ENCODE measurements around the gene RIMKLA.
A peak's percentile ranks its signal among the peaks of the same experiment; 100 is the strongest.

Gene RIMKLA, protein sequence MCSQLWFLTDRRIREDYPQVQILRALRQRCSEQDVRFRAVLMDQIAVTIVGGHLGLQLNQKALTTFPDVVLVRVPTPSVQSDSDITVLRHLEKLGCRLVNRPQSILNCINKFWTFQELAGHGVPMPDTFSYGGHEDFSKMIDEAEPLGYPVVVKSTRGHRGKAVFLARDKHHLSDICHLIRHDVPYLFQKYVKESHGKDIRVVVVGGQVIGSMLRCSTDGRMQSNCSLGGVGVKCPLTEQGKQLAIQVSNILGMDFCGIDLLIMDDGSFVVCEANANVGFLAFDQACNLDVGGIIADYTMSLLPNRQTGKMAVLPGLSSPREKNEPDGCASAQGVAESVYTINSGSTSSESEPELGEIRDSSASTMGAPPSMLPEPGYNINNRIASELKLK

DNA sequence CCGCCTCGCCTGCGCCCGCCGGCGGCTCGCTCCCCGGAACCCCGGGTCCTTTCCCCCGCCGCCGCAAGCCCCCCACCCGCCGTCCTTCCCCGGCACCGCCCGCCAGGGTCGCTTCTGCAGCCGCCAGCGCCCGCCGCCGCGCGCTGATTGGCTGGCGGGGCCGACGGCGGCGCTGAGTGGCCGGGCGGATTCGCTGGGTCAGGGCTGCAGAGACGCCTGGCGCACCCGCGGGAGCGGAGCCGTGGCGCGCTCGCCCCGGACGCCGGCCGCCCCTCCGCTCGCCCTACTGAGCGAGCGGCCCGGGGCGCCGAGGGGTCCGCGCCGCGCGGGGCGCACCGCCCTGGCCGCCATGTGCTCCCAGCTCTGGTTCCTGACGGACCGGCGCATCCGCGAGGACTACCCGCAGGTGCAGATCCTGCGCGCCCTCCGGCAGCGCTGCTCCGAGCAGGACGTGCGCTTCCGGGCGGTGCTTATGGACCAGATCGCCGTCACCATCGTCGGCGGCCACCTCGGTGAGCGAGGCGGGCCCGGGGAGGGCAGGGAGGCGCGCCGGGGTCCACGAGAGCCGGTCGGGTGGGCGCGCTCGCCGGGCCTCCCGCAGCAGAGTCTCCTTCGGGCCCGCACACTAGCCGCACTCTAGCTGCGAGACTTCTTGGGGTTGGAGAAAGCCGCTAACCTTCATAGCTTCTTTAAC is at the start of gene RIMKLA:
RIMKLA (plus strand) TSS at position 207 of the 694 bp plus-strand sequence; CDS start at position 350, 143 bp downstream.
- DNase-seq: peak; percentile 68

GRCh38 chr1:42332877-42333276 is 47.7 kb upstream of the RIMKLA start:
- no peak for DNase-seq

DNA sequence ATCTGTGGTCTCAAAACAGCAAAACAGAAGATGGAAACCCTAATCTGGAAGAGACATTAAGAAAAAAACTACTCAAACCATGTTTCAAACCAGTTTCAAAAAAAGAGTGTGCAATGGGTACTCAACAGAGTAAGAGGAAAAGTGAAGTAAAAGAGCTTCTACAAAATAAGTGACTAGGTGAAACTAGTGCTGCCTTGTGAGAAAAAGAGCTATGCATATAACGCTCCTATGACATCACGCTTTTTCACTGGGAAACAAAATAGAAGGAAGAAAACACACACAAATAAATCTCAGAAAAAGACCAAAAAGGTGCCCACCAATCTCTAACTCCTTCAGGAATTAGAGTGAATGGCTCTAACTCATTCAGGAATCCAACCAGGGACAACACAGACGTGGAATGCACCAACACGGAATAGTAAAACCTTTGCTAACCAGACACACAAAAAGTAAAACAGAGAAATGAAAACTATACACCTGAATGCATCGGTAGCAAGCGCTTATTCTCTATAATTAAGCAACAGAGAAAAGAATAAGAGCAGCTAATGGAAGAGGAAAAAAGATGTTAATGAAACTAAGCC is 46.8 kb upstream of the RIMKLA start:
- DNase-seq: no peak

DNA sequence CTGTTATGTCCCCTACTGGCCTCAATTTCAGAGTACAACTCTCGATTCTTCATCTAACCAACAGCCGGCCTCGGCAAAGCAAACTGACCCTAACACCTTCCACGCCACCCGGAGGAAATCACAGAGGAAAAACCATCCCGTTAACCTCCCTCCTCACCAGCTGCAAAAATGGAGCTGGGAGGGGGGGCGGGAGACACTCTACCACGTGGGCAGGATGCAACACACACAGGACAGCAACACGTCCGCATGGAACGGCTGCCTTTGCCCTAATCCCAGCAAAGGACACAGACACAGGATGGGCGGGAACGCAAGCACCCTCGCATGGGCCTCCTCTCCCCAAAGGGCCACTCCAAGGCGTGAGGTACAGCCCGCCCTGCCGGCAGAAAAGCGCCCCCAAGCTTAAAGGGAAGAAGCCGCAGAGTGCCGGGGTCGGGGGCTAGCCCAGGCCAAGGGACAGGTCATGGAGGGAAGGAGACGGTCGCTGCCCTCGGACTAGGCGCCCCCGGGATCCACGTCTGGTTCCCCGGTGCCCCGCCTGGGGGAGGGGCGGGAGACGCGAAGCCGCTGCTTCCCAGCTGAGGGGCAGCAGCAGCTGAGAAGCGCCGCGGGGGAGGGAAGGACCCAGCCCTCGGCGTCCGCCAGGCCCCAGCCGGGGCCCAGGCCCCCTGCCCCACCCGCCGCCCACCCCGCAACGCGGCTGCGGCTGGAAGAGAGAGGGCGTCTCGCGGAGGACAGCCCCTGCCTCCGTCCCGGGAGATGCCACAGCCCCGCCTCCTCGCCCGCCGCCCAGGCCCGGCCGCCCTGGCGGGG is 46.1 kb upstream of the RIMKLA start:
- peak; percentile 59 for DNase-seq

- peak; percentile 96 for DNase-seq
Measured at GRCh38 chr1:42335050-42335808, 45.4 kb upstream of the RIMKLA start, which contains the start of gene FOXJ3. TSS of gene FOXJ3 (minus strand) at chr1:42335235. CDS start at chr1:42311093, 24,142 bp downstream.

GRCh38 chr1:42335809-42336518 is 44.6 kb upstream of the RIMKLA start:
- no peak for DNase-seq

DNA sequence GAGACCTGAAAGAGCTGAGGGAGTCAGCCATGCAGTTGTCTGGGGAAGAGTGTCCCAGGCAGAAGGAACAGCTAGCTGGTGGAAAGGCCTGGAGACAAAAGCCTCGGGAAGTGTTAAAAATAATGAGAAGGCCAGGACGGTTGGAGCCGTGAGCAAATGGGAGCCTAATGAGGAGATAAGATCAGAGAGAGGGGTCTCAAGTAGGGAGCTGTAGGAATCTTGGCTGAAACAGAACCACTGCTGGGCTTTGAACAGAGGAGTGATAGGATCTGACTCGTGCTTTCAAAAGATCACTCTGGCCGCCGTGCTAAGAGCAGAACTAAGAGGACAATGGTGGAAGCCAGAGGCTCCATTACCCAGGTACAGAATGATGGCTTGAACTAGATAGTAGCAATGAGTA is 43.6 kb upstream of the RIMKLA start:
- DNase-seq: no peak

GRCh38 chr1:42340093-42340492 is 40.5 kb upstream of the RIMKLA start:
- no peak for DNase-seq

DNA sequence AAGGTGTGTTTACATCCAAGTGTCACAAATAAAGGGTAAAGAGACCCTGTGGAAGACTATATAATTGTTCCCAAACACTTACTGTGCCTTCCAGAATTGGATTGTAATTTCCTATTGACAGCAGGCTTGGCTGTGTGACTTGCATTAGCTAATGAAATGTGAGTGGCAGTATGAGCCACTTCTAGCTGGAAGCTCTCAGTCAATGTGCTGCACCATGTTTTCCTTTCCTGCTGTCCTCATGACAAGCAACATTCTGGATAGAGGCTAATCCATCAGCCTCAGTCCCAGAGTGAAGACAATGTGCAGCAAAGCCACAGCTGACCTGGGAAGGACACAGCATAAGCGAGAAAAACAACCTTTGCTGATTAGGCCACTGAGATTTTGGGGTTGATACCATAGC is 39.7 kb upstream of the RIMKLA start:
- DNase-seq: no peak

DNA sequence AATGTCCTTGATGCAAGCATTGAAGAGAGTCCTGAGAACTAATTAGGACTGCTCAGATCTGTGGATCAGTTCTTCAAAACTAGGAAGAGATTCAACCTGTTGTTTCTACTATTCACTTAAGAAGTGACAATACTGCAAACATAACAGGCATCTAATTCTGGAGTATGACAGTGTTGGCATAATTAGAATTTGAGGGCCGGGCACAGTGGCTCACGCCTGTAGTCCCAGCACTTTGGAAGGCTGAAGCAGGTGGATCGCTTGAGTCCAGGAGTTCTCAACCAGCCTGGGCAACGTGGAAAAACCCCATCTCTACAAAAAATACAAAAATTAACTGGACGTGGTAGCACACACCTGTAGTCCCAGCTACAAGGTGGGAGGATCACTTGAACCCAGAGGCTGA is 37.5 kb upstream of the RIMKLA start:
- no peak for DNase-seq

- no peak for DNase-seq
Measured at GRCh38 chr1:42348498-42348897, 32.1 kb upstream of the RIMKLA start.

- no peak for DNase-seq
Measured at GRCh38 chr1:42350086-42350485, 30.5 kb upstream of the RIMKLA start.

DNA sequence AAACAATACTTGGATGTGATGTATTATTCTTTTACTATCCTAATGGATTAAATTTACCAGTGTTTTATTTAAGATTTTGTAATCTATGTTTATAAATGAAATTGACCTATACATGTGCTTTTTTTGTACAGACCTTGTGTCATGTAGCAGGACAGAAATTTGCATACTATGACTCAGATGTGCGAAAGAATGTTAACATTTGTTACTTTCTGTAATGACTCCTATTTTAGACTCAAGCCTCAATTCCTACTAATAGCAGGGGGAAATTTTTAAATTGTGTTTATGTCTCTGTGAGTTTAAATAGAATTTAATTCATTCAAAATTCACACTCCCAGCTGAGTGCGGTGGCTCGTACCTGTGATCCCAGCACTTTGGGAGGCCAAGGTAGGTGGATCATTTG is 21.8 kb upstream of the RIMKLA start:
- no peak for DNase-seq

DNA sequence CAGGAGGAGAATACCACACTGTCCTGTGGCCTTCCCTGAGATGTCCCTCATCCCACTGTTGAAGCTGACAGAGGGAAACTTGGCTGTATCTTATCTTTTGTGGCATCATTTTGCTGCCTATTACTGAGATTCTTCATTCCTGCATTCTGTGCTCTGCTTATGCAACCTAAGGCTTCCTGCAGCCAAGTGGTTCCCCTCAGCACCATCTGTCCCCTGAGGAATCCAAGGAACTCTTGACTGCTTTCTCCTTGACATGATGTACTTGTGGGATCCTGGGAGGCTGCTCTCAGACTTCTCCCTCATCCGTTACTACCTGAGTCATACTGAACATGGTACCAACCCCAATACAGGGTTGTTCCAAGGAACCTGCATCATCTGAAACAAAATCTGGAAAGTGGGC is 21.1 kb upstream of the RIMKLA start:
- DNase-seq: no peak

GRCh38 chr1:42364089-42364488 is 16.5 kb upstream of the RIMKLA start:
- no peak for DNase-seq

DNA sequence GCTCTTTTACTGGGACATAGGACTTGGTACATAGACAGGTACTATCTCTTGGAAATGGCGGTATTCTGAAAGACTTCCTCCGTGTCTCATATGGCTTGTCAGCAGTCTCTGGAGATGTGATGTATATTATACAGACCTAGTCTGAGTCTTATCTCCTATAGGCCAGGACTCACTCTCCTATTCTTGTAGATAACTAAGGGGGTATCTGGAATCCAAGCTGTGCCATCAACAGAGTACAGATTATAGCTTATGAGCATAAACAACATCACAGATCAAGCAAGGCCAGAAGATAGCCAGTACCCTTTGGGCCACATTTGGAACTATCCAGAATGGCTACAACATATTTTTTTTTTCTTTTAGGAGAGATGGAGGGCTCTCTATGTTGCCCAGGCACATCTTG is 16.1 kb upstream of the RIMKLA start:
- no peak for DNase-seq

DNA sequence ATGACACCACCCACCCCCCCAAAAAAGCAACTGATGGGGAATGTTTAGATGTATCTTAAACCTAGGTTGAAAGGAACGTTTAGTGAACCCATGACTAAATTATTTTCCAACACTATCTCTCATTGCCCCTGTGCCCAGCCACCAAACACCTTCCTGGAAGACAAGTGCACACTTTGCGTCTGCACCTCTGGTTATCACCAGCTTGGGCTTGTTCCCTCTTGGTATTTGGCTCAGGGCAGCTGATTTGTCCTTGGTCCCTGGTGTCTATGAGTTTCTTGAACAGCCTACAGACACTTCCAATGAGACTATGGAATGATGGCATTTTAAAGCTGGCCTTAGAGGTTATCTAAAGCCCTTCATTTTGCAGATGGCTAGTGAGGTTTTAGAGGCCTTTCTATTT is 15.5 kb upstream of the RIMKLA start:
- DNase-seq: no peak

DNA sequence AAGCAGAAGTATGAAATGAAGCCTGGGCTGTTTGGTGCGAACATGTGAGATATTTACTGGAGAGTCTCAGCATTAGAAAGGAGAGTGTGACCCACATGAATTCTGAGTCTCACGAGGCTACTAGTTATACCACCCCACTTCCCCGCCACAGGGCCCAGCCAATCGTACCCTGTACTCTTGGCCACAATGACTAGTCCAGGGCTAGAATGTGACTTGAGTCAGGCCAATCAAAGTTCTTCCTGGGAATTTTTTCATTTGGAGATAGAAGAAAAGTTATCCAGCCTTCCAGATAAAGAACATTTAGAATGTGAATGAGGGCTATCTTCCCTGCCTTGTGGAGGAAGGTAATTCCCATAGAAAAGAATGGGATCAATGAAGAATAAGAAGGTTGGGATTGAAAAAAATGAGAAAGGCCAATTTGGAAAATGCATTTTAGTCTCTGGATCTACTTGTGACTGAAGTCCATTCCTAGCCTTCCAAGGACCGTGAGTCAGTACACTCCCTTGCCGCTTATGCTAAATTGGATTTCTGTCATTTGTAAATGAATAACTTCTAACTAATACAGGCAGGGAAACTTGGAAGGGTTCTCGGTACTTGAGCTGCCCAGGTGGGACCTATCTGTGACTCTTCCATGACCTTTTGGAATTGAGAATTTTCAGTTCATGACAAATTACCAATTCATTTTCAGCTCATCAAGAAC is 12.3 kb upstream of the RIMKLA start:
- DNase-seq: no peak

DNA sequence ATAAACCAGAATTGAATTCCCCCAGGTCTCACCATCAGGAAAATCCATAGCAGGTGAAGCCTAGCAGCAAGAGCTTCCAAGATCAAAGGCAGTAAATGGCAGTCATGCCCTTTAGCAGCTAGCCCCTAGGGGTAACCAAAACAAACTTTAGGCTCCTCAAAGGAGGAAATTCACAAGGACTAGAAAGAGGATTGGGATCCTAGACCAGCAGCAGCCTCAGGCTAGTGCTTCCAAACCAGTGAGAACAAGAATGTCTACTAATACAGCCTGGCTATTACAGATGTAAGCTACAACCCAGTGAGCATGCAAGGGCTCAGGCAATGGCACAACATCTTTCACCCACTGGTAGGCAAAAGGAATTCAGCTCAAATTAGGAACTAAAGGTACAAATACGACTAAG is 11.1 kb upstream of the RIMKLA start:
- no peak for DNase-seq

GRCh38 chr1:42370876-42371549 is 9.6 kb upstream of the RIMKLA start:
- DNase-seq: no peak
